Lung microvascular endothelial cell (primary cell): ENCODE measurements around the gene L1CAM. TPM values are rescaled to one million over a fixed set of nuclear protein-coding genes. Genes with fewer than 3 reads are reported as not detected.

Source experiments
- DNase-seq, 2 donors: peaks; one replicate each; pipeline versions ENCODE4 v3.0.0 to v3.0.0-alpha.2; 2010; ENCODE audit warnings: low read depth in 2 of 2
- total RNA-seq: library from RNA; depleted of rRNA; stranded (reverse); fragments of >200 nt; gene quantifications from 2 replicates; pipeline ENCODE4 v1.2.1, GENCODE V29; 2014

Gene L1CAM, protein sequence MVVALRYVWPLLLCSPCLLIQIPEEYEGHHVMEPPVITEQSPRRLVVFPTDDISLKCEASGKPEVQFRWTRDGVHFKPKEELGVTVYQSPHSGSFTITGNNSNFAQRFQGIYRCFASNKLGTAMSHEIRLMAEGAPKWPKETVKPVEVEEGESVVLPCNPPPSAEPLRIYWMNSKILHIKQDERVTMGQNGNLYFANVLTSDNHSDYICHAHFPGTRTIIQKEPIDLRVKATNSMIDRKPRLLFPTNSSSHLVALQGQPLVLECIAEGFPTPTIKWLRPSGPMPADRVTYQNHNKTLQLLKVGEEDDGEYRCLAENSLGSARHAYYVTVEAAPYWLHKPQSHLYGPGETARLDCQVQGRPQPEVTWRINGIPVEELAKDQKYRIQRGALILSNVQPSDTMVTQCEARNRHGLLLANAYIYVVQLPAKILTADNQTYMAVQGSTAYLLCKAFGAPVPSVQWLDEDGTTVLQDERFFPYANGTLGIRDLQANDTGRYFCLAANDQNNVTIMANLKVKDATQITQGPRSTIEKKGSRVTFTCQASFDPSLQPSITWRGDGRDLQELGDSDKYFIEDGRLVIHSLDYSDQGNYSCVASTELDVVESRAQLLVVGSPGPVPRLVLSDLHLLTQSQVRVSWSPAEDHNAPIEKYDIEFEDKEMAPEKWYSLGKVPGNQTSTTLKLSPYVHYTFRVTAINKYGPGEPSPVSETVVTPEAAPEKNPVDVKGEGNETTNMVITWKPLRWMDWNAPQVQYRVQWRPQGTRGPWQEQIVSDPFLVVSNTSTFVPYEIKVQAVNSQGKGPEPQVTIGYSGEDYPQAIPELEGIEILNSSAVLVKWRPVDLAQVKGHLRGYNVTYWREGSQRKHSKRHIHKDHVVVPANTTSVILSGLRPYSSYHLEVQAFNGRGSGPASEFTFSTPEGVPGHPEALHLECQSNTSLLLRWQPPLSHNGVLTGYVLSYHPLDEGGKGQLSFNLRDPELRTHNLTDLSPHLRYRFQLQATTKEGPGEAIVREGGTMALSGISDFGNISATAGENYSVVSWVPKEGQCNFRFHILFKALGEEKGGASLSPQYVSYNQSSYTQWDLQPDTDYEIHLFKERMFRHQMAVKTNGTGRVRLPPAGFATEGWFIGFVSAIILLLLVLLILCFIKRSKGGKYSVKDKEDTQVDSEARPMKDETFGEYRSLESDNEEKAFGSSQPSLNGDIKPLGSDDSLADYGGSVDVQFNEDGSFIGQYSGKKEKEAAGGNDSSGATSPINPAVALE
- total RNA-seq, result under 0.01 TPM in 2 replicates

DNA sequence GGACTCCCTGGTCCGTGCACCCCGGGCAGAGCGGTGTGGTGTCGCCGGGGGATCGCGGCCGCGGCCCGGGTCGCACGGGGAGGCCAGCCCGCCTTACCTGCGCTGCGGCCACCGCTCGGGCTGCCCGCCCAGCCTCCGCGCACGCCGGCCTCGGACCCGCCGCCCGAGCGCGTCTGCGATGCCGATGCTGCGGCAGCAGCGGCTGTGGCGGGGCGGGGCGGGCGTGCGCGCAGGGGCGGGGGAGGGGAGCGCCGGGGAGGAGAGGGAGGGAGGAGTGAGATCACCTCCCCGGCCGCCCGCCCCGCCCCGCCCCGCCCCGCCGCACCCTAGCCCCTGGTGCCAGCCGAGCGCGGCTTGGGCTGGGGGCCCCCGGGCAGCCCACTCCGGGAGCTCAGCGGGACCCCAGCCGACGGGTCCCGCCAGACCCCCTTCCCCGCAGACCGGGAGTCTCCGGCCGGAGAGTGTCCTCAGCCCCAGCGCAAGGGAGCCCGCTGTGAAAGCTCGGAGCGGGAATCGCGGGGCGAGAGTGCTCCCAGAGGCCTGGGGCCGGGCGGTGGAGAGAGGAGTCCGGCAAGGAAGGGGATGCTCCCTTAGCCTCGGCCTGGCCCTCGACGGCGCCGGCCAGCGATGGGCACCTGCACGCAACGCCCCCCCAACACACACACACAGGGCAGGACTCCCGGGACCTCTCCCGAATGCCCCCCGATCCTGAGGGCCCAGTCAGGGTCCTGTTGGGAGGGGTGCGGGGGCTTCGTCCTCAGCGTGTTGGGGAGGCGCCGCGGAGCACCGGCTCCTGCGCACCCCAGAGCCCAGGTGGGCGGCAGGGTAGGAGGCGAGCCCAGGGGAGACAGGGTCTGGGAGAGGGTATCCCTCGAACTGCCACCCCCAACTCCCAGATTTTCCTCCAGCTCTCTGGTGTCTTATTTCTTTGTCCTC is at the start of gene L1CAM:
Gene L1CAM (minus strand): TSS at position 206 of the 936 bp plus-strand sequence. CDS start 10,337 bp downstream, outside the sequence.
- DNase-seq, result no peak

DNA sequence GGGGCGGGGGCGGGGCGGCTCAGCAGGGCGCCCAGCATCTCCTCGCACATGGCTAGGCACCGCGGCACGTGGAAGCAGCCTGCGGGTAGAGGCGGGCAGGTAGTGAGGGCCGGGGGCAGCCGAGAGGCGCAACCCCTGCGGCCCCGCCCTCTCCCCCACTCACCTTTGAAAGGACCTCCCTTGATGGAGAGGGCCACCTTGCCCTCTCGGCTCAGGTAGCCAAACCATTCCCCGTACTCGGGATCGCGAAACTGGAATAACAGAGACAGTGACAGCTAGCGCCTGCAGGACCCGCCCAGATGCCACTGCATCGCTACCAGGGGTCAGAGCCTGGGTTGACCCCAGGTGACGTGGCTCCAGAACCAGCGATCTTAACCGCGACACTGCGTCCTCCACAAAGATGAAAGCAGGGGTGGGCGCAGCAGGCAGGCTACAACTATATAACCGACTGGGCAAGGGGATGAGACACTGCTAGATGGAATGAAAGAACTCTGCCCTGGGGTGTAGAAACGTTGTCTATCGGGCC is 49.4 kb upstream of the L1CAM start:
- no peak for DNase-seq

DNA sequence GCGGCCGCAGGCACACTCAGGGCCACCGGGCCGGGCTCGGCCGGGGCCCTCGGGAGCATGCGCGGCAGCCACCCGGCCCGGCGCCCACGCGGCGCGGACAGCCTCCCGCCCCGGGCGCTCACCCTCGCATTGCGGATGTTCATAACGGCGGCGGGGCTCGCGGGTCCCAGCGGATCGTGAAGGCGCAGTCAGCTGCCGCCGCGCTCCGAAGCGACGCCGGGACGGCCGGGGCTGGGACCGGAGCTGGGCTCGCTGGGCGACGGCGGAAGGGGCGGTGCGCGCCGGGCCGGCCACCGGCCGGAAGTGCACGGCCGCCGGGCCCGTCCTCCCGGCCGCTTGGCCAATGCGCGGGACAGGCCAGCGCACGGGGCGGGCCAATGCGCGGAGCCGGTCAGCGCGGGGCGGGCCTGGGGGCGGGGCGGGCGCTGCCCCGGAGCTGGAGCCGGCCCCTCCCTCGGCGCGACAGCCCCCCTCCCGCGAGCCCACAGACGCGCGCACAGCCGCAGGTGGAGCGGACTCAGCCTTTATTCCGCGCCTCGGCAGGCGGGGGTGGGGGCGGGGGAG is 48.9 kb upstream of the L1CAM start, which contains the start of gene NAA10:
Gene NAA10 (minus strand): TSS at position 276 of the 564 bp plus-strand sequence. CDS start 133 bp downstream, at position 143.
- DNase-seq, result peak; percentile 79 to 87

DNA sequence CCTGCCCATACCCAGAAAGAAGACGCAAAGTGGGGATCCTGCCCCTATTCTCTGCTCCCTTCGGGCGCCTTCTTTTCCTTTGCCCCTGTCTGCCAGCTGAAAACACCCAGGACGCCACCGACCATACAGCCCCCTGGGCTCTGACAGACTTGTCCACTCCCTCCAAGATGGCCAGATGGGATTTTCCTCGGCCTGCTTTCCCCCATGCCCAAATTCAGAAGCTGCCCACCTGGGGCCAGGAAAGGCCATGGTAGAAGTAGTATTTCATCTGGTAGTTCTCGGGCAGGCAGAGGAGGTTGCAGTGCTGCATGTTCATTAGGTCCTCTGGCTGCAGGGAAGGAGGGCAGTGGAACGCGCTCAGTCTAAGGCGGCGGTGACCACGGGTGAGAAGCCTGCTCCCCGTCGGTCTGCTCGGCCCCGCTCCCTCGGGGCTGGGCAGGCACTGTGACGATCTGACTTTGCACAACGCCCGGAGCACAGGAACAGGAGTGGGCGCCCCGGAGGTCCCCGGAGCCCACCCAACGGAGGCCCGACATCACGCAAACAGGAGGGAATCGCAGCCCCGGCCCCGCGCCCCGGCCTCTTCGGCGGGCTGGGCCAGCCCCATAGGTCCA is 48.3 kb upstream of the L1CAM start:
- no peak for DNase-seq

DNA sequence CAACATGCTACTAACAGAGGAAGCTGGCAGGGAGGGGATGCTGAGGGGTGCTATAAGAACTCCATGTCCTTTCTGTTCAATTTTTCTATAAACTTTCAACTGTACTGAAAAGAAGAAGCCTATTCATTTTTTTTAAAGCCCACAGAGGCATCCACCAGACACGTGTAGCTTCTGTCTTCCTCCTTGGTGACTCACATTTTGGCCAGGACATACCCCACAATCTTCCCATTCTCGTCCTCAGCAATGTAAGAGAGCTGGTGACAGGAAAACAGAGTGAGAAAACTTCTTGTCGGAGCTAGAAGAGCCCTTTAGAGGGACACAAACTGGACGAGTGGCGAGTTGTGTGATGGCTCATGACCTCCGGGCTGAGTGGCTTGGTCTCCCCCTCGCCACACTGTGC is 47.8 kb upstream of the L1CAM start:
- DNase-seq, result peak in 1 of 2 donors; percentile 52

DNA sequence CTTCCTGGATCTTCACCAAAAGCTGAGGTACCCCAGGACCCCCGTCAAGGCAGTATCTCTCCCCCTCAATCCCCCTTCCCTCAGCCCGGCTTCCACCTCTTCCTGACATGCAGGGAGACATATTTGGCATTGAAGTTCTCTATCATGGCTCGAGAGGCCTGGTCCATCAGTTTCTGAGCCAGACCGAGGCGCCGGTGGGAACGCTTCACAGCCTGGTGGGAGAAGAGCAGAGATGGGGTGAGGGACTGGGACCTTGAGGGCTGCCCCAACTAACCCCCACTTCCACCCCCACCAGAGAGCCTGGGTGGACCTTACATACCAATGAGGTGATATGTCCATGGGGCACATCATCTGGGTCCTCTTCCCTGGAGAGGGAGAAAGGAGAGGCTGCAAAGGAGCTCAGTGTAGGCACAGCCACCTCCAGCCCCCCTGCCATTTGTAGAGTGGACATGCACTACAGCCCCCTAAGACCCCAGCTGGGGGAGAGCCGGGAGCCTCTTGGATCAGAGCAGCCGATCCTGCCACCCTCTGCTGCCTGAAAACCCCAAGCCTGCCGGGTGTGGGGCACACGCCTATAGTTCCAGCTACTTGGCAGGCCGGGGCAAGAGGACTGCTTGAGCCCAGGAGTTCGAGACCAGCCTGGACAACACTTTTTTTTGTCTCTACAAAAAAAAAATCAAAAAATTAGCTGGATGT is 46.4 kb upstream of the L1CAM start:
- no peak for DNase-seq

DNA sequence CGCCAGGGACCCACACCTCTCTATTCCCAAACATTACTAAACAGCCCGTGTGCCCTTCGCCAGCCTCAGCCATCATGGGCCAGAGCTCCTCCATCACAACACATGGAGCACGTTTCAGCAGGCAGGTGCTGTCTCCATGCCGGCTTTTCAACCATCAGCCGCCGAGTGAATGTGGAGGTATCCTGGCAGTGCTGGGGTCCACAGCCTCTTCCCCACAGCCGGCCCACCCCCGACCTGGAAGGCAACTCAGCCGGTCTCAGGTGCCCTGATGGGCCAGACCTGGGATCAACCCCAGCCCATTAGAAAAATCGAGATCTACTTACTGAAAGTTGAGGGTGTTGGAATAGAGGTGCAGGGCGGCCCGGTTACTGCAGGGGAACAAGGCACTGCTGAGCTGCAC is 45.8 kb upstream of the L1CAM start:
- DNase-seq, result no peak

DNA sequence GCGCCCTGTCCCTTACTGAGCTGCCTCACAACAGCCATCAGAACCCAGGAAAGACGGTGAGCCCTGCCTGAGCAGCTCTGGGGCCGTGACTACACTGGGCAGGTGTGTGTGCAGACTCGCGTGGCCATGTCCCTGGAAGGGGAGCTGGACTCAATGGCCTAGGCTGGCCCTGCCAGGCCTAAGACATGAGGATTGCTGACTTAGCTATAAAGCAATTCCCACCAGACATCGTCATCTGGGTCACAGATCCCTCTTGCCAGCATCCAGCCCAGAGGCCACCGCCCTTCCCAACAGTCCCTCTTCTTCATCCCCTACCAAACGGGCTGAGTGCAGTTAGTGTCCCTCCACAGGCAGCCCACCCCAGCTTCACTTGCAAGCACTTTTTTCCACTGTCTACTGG is 45.2 kb upstream of the L1CAM start:
- DNase-seq, result no peak

DNA sequence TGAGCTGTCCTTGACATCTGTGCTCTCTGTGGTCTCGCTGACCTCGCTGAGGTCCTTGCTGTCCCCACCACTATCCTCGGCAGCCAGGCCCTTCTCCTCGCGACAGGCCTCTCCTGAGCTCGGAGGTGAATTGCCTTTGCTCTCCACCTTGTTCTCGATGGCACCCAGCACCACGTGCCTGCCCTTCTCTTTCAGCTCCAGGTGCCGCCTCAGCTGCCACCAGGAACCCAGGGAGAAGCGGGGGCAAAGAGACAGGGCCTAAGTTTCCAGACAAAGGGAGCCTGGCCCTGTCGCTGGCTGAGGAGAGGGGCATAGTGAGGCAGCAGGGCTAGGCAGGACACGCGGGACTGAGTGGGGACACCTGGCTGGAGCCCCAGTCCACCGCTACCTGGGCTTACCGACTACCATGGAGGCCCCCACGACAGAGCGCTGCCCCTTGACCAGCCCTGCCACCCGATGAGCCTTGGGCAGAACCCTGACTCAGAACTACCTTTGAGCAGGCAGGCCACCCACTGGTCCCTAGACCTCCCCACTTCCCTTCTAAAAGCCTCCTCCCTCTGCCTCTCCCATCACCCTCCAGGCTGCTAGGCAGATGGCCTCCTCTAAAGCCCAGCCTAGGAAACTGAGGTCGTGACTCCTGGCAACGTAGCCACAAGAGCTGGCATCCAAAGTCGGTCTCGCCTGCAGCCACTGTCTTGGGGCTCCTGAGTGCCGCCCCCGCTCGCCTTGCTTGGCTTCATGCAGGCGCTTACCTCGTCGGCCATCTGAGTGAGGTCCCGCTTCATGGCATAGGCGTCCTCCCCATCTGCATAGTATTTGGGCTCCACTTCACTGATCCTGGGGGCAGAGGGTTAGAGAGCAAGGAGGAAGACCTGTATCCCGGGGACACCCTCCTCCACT is 44.3 kb upstream of the L1CAM start:
- DNase-seq, result no peak

DNA sequence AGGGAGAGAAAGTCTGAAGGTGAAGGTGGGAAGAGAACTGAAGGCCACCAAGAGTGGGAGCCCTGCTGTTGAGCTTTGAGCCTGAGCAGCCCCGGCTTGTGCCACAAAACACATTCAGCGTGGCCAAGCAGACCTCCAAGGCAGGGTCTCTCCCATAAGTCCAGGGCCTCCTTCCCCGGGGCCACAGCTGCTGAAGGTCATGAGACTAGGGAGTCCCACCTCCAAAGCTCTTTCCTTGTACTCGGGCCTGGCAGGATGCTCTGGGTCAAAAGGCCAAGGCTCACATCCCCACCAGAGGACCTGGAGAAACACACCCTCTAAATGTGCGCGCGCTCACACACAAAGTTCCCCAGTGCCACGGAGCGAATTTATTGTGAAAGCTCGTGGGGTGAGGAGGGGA is 43.6 kb upstream of the L1CAM start:
- no peak for DNase-seq

DNA sequence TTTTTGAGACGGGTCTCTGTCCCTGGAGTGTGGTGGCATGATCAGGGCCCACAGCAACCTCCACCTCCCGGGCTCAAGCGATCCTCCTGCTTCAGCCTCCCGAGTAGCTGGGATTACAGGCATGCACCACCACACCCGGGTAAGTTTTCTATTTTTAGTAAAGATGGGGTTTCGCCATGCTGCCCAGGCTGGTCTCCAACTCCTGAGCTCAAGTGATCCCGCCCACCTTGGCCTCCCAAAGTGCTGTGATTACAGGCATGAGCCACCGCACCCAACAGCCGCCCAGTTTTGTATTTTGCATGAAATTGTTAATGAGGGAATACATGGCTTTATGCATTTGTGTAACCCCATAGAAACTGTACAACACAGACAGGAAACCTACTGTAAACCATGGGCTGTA is 42.9 kb upstream of the L1CAM start:
- no peak for DNase-seq

DNA sequence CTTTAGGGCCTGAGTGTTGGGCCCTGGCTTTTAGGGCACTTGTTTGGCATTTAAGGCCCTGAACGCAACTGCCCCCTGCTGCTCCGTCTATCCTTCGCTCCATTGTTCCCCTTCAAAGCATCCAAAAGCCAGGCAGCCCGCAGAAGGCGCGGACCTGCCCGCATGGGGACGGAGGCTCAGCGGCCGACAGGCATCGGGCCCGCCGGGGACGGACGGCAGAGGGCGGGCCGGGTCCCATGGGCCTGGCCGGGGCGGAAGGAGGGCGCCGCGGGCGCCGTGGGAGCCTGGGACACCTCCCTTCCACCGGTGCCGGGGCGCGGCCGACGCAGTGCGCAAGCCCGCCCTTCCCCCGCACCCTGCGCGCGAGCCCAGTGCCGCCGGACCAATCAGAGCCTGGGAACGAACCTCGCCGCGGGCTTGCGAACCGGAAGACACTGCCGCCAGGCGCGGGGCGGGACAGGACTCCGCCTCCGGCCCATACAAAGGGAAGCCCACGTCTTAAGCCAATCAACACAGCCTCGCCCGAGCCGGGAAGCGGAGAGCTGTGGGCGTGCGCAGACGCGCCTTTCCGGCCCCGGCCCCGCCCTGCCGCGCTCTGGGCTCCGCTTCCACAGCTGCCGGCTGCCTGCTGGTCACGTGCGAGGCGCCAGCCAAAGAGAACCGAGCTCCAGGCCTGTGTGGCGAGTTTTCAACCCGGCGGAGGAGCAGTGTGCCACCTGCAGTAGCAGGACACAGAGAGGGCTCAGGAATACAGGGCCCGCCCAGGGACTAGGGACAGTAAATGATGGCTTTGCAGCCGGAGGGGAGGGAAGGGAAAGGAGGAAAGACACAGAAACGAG is 42.2 kb upstream of the L1CAM start:
- peak; percentile 99 for DNase-seq

DNA sequence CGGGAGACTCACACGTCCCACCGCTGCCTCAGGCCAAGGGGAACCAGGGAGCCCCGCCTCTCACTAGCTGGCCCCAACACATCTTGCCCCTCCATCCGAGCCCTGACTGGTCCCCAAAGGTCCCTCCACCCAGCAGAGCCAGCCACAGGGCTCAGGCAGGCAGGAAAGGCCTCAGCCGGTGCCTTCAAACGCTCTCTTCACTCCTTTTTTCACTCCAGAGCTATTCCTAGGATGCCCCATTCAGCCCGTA is 41.6 kb upstream of the L1CAM start:
- DNase-seq, result no peak

DNA sequence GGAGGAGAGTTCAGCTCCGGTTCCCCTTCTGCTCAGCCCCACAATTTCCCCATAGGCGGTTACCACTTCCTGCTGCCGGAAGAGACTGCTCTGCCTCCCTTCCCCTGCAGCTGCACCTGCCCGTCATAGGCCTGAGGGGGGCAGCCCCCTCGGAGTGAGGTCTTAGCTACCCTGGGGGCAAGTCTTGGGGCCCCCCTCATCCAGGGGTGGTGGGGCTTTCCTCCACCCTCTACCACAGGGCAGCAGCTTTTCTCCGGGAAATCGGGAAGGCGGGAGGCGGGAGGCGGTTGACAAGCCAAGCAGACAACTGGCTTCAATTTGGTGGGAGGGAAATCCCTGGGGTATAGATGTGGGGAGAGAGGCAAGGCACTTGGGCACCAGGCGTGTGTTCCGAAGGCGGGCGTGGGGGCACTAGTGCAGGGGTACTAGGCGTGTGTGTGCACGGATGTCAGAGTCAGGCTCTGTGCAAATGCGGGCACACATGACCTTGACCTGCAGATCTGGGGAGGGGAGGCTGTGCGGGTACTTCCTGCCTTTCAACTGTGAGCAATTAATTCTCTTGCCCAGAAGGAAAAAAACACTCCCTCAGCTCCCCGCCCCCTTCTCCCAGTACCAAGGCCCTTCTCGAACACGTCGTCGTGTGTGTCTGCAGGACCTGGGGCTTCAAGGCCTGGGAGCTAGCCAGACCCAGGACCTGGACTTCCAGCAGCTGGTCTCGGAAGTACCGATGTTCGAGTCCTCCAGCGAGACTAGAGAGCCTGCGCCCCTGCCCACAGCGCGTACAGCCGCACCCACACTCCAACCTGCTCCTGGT is 41.1 kb upstream of the L1CAM start:
- peak; percentile 58 to 79 for DNase-seq

DNA sequence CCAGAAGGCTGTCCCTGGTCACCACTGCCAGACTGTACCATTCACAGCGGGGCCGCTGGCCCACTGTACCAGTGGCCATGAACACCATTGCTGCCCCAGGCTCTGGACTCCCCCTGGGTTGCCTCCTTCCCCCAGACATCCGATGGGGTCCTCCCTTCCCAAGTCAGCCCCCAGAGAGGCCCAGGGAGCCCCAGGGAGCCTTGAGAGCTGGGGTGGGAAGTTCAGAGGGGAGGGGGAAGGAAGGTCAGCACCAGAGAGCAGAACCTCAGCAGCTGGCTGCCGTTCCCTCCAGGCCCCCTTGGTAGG is 40.5 kb upstream of the L1CAM start:
- no peak for DNase-seq

DNA sequence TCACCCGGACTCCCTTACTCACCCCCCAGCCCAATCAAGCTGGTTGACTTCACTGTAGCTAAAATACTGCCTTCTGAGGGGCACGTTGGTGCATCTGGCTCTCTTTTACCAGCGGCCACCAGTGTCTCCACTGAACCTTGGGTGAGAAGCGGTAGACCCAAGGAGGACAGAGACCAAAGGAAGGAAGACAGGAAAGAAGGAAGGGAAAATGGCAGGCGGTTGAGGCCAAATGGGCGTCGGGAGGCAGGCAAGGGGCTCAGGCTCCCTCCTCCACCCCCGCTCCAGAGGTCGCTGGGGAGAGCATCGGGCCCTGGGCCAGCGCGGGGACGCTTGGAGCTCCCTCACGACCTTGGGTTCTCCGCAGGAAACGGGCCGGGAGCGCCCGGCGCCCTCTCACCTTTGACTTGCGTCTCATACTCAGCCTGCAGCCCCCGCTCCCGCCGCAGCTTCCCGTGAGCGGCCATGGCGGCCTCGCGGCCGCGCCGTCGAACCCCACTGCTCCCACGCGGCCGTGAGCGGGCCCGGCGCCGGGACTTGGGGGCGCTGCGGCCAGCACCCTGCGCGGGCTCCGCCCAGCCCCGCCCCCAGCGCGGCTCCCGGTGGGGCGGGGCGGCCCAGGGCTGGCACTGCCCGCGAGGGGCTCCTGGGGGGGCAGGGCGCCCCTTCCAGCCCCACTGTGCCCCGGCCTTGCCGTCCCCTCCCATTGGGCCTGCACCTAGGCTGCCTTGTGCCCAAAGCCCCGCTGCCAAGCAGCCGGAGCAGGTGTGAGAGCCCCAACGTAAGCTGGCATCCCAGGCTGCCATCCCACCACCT is 40.0 kb upstream of the L1CAM start, which contains the start of gene ARHGAP4:
Gene ARHGAP4 (minus strand): TSS at position 526 of the 813 bp plus-strand sequence. CDS start 62 bp downstream, at position 464.
- DNase-seq, result no peak
